NB4 (cell line): ENCODE measurements around the gene SGPL1.

Experiments
- CTCF ChIP-seq: IDR thresholded peaks from one replicate; pipeline ENCODE4 v1.5.1; 2012; ENCODE audit warnings: low read depth, low read length
- MAX ChIP-seq: IDR thresholded peaks from 2 replicates; pipeline ENCODE4 v1.6.1; 2011; ENCODE audit warnings: low read depth, low read length
- MYC ChIP-seq: IDR thresholded peaks from 2 replicates; pipeline ENCODE4 v1.6.1; 2011; ENCODE audit warnings: low read depth, low read length
- POLR2A ChIP-seq: IDR thresholded peaks from 2 replicates; pipeline ENCODE4 v1.6.1; 2011; ENCODE audit warnings: mild to moderate bottlenecking; ENCODE audit not compliant: insufficient read length; ENCODE audit errors: extremely low read depth

- TF ChIP-seq POLR2A (no peak), CTCF (no peak), MYC (no peak), MAX (no peak)
Observed at GRCh38 chr10:70840836-70841235, 25.1 kb downstream of the SGPL1 start.
